Esophagus squamous epithelium (tissue), 5 donors: ENCODE results near the gene MS4A14. TPM values are rescaled to one million over a fixed set of nuclear protein-coding genes. Genes with fewer than 3 reads are reported as not detected.

Experiments
- DNase-seq: peaks from one replicate; lab custom pipeline; 2025; lab: John Stamatoyannopoulos, UW
- H3K27ac ChIP-seq, 4 donors: fragments of 200-600 bp; sonication (generic); one replicate each; pipeline ENCODE4 v1.5.1; 2016 to 2019; ENCODE audit warnings: mild to moderate bottlenecking in 1 of 4
- H3K27me3 ChIP-seq, 4 donors: fragments of 200-600 bp; sonication (generic); 1 replicate in 3 of 4; 2 replicates in 1 of 4; pipeline versions ENCODE4 v1.5.1 to v1.6.0; 2017 to 2021; ENCODE audit warnings: antibody characterized with exemption in 1 of 4
- H3K36me3 ChIP-seq, 3 donors: fragments of 200-600 bp; sonication (generic); one replicate each; pipeline ENCODE4 v1.5.1; 2016 to 2019
- H3K4me1 ChIP-seq, 3 donors: fragments of 200-600 bp; sonication (generic); one replicate each; pipeline ENCODE4 v1.5.1; 2017 to 2019
- H3K4me3 ChIP-seq, 4 donors: fragments of 200-600 bp; sonication (generic); 1 replicate in 3 of 4; 2 replicates in 1 of 4; pipeline ENCODE4 v1.5.1; 2016 to 2019; ENCODE audit warnings: mild to moderate bottlenecking in 2 of 4, moderate library complexity in 1 of 4
- H3K9me3 ChIP-seq, 3 donors: fragments of 200-600 bp; sonication (generic); one replicate each; pipeline ENCODE4 v1.5.1; 2016 to 2019
- CTCF ChIP-seq, 6 experiments: fragments of 450-650 bp in 4 of 6; fragments of 200-600 bp in 2 of 6; sonication (generic) in 2 of 6; IDR thresholded peaks; one replicate each; pipeline ENCODE4 v1.5.1; 2016 to 2019; ENCODE audit warnings: antibody characterized with exemption in 6 of 6, mild to moderate bottlenecking in 4 of 6, moderate library complexity in 4 of 6
- POLR2A ChIP-seq, 4 donors: fragments of 450-650 bp; IDR thresholded peaks; one replicate each; pipeline ENCODE4 v1.6.1; 2017; ENCODE audit warnings: antibody characterized with exemption in 4 of 4, mild to moderate bottlenecking in 4 of 4, moderate library complexity in 3 of 4
- WGBS, 2 donors: methylation state at CpG; one replicate each; pipeline ENCODE4 v1.1.5; 2018; 5-methylcytosine and 5-hydroxymethylcytosine counted together
- intact Hi-C: fragments of 100-400 bp; cut with DNase I; formaldehyde crosslinking; loops from one replicate; pipeline ENCODE4 v1.15.0; 2022
- total RNA-seq, 4 donors: library from RNA; depleted of rRNA; stranded (reverse); fragments of >200 nt; gene quantifications; one replicate each; pipeline ENCODE4 v1.1.0, GENCODE V29; 2016
- donor health status: DM: yes; HTN: yes; CAD: no.

Gene MS4A14, protein sequence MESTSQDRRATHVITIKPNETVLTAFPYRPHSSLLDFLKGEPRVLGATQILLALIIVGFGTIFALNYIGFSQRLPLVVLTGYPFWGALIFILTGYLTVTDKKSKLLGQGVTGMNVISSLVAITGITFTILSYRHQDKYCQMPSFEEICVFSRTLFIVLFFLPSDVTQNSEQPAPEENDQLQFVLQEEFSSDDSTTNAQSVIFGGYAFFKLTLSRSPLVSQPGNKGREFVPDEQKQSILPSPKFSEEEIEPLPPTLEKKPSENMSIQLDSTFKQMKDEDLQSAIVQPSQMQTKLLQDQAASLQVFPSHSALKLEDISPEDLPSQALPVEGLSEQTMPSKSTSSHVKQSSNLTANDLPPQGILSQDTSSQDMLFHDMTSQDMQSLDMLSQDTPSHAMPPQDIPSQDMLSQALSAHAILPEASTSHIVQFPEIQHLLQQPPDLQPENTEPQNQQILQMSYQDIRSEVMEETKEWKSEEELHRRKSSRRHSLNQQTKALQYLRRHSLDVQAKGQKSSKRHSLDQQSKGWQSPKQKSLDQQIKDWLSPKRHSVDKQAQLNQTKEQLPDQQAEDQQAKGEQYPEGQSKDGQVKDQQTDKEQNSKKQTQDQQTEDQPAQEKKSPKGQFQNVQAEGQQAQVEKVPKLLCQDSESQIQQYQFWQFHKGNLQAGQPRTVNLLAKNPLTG
- total RNA-seq, result under 1 TPM; 0.15 to 0.95 (median 0.42) TPM

GRCh38 chr11:60396382-60396781, at the start of gene MS4A14:
Gene MS4A14 (plus strand): TSS chr11:60396459. CDS start chr11:60396579, 120 bp downstream.
- intact Hi-C loops, result no loop called here
- no peaks in the 10 kb centered on the region for H3K4me1 ChIP-seq
- no peak within 1 kb of the TSS for H3K4me3 ChIP-seq
- H3K9me3 ChIP-seq, result no peaks in the 10 kb centered on the region
- H3K27ac ChIP-seq, result no peak within 1 kb of the TSS
- no peaks in the 10 kb centered on the region for H3K36me3 ChIP-seq
- DNase-seq, result no peak
- 53 to 67% methylated on average over 2 to 3 of the region's 3 CpGs for WGBS, 2 donors
- no peaks in the 10 kb centered on the region for H3K27me3 ChIP-seq
- no peak for TF ChIP-seq POLR2A (IDR thresholded peaks at IDR 0.05)
- no peak for TF ChIP-seq CTCF (IDR thresholded peaks at IDR 0.05)

- no peak overlapping the region for H3K4me3 ChIP-seq
- no peak overlapping the region for H3K27ac ChIP-seq
- H3K27me3 ChIP-seq, result no peaks in the 10 kb centered on the region
- H3K9me3 ChIP-seq, result no peaks in the 10 kb centered on the region
- no peaks in the 10 kb centered on the region for H3K36me3 ChIP-seq
- intact Hi-C loops, result no loop called here
- no peak for DNase-seq
- 71 to 93% methylated on average over 2 of the region's 2 CpGs for WGBS, 2 donors
- H3K4me1 ChIP-seq, result no peaks in the 10 kb centered on the region
- TF ChIP-seq POLR2A (IDR thresholded peaks at IDR 0.05), result no peak
- TF ChIP-seq CTCF (IDR thresholded peaks at IDR 0.05), result no peak
These were observed 49.0 kb upstream of the MS4A14 start for GRCh38 chr11:60347084-60347797.

GRCh38 chr11:60348116-60348515, 48.1 kb upstream of the MS4A14 start:
- DNase-seq, result no peak
- WGBS, 2 donors, result 58 to 76% methylated on average over 2 of the region's 2 CpGs

DNA sequence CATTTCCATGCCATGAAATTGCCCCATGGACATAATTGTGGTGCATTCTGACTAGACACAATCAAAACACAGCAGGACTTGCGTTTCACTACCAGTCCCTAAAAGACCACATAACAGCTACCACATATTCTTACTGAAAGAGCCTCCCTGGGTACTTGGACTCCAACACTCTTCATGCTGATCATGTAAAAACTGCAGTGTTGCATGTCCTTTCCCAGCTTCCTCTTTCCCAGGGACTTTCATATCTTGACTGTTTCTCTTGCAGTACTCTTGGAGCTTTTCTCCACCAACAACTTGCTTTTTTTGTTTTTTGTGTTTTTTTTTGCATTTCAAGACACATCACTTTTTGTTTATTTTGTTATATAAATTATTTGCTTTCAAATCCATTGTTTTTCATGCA, 46.3 kb upstream of the MS4A14 start:
- Histone ChIP-seq H3K27me3 (no peaks in the 10 kb centered on the region), H3K9me3 (no peaks in the 10 kb centered on the region), H3K4me3 (no peak overlapping the region), H3K27ac (no peak overlapping the region), H3K36me3 (no peaks in the 10 kb centered on the region), H3K4me1 (no peaks in the 10 kb centered on the region)
- TF ChIP-seq POLR2A (IDR thresholded peaks at IDR 0.05) (no peak), CTCF (IDR thresholded peaks at IDR 0.05) (no peak)
- 69 to 88% methylated on average over 1 of the region's 1 CpG for WGBS, 2 donors
- DNase-seq, result no peak
- intact Hi-C loops, result no loop called here

More at GRCh38 chr11:60348116-60348515, 48.1 kb upstream of the MS4A14 start:
- Histone ChIP-seq H3K9me3 (no peaks in the 10 kb centered on the region), H3K27me3 (no peaks in the 10 kb centered on the region), H3K4me3 (no peak overlapping the region), H3K36me3 (no peaks in the 10 kb centered on the region), H3K4me1 (no peaks in the 10 kb centered on the region), H3K27ac (no peak overlapping the region)
- TF ChIP-seq CTCF (IDR thresholded peaks at IDR 0.05), result no peak
- TF ChIP-seq POLR2A (IDR thresholded peaks at IDR 0.05), result no peak
- intact Hi-C loops, result no loop called here
